Activated CD4-positive, alpha-beta T cell treated with anti-CD3 and anti-CD28 coated beads for 1 hour (primary cell): ENCODE data around the gene PLCD1.
"Not testable (repeated sequence)": the region's sequence is repeated elsewhere in the genome, so short reads cannot be mapped to it uniquely, and the experiment has no call there.

Source experiments
- DNase-seq: peaks from one replicate; pipeline ENCODE4 v3.0.0-alpha.2; 2020

PLCD1 gene

GRCh38 chr3:38036286-38036685, 6.8 kb upstream of the PLCD1 start:
- DNase-seq: no peak

- not testable (repeated sequence) for DNase-seq
Measured at GRCh38 chr3:38034335-38034734, 4.9 kb upstream of the PLCD1 start.

GRCh38 chr3:38033586-38033985, 4.1 kb upstream of the PLCD1 start:
- DNase-seq: not testable (repeated sequence)

GRCh38 chr3:38032328-38032865, 3.0 kb upstream of the PLCD1 start:
- no peak for DNase-seq

- peak; percentile 42 for DNase-seq
Measured at GRCh38 chr3:38031022-38031994, 1.9 kb upstream of the PLCD1 start.

GRCh38 chr3:38030126-38031021, 932 bp upstream of the PLCD1 start:
- DNase-seq: no peak

GRCh38 chr3:38028621-38029361, 651 bp downstream of the PLCD1 start:
- DNase-seq: no peak

- no peak for DNase-seq
Measured at GRCh38 chr3:38027466-38028465, 1.7 kb downstream of the PLCD1 start.

GRCh38 chr3:38026856-38027255, 2.6 kb downstream of the PLCD1 start:
- DNase-seq: no peak

- peak; percentile 7 for DNase-seq
Measured at GRCh38 chr3:38022896-38023709, 6.3 kb downstream of the PLCD1 start.

GRCh38 chr3:38022301-38022700, 7.1 kb downstream of the PLCD1 start:
- DNase-seq: no peak

- DNase-seq: no peak
Measured at GRCh38 chr3:38021196-38021595, 8.2 kb downstream of the PLCD1 start.

- no peak for DNase-seq
Measured at GRCh38 chr3:38020342-38020726, 9.1 kb downstream of the PLCD1 start.

GRCh38 chr3:38019658-38020341, 9.6 kb downstream of the PLCD1 start:
- DNase-seq: no peak

- DNase-seq: no peak
Measured at GRCh38 chr3:38018296-38019266, 10.9 kb downstream of the PLCD1 start.

GRCh38 chr3:38017445-38018295, 11.8 kb downstream of the PLCD1 start:
- DNase-seq: no peak

- DNase-seq: no peak
Measured at GRCh38 chr3:38016847-38017444, 12.5 kb downstream of the PLCD1 start.
